PFSK-1 (cell line): ENCODE measurements around the gene CARD19.

Experiments
- FOXP2 ChIP-seq: optimal IDR thresholded peaks from 2 replicates; pipeline ENCODE3; 2011; ENCODE audit warnings: borderline replicate concordance, control low read depth, inconsistent platforms; ENCODE audit not compliant: insufficient read depth; ENCODE audit errors: extremely low read length, extremely low read depth
- POLR2AphosphoS5 ChIP-seq: IDR thresholded peaks from 2 replicates; pipeline ENCODE4 v1.6.1; 2012; ENCODE audit warnings: low read depth, mild to moderate bottlenecking, control low read depth, low read length, moderate library complexity
- REST ChIP-seq, 2 experiments: IDR thresholded peaks; 2 replicates each; pipeline versions ENCODE4 v1.6.1 to v1.8.0; 2011 to 2012; ENCODE audit warnings: low read depth in 2 of 2, low read length in 2 of 2, control low read depth in 1 of 2, inconsistent platforms in 1 of 2, mild to moderate bottlenecking in 1 of 2, moderate library complexity in 1 of 2; ENCODE audit not compliant: insufficient read depth in 1 of 2
- SIN3A ChIP-seq: IDR thresholded peaks from 2 replicates; pipeline ENCODE4 v1.6.1; 2012; ENCODE audit warnings: mild to moderate bottlenecking, low read length, moderate library complexity, borderline replicate concordance; ENCODE audit not compliant: insufficient read depth
- TAF1 ChIP-seq: IDR thresholded peaks from 2 replicates; pipeline ENCODE4 v1.6.1; 2012; ENCODE audit warnings: low read length, control low read depth, borderline replicate concordance; ENCODE audit not compliant: insufficient read depth

GRCh38 chr9:93076101-93076791, 19.8 kb upstream of the CARD19 start:
- TF ChIP-seq SIN3A (no peak), POLR2AphosphoS5 (no peak), REST (IDR thresholded peaks at IDR 0.05; ENCODE audit: insufficient read depth in 1 of 2, low read depth in 2 of 2, low read length in 2 of 2) (no peak), TAF1 (no peak), FOXP2 (no peak)
